Measurements from ENCODE around the gene CDH23.

The CDH23 gene

GRCh38 chr10:71530781-71531180 is 134.1 kb downstream of the CDH23 start:
- DNase-seq (ENCODE audit: low read depth) = no peak
- H3K4me3 ChIP-seq (ENCODE audit: low read length) = no peak overlapping the region
- TF ChIP-seq, protein P1, sequence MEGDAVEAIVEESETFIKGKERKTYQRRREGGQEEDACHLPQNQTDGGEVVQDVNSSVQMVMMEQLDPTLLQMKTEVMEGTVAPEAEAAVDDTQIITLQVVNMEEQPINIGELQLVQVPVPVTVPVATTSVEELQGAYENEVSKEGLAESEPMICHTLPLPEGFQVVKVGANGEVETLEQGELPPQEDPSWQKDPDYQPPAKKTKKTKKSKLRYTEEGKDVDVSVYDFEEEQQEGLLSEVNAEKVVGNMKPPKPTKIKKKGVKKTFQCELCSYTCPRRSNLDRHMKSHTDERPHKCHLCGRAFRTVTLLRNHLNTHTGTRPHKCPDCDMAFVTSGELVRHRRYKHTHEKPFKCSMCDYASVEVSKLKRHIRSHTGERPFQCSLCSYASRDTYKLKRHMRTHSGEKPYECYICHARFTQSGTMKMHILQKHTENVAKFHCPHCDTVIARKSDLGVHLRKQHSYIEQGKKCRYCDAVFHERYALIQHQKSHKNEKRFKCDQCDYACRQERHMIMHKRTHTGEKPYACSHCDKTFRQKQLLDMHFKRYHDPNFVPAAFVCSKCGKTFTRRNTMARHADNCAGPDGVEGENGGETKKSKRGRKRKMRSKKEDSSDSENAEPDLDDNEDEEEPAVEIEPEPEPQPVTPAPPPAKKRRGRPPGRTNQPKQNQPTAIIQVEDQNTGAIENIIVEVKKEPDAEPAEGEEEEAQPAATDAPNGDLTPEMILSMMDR (conservative IDR thresholded peaks at IDR 0.05; ENCODE audit: low read depth, low read length) = no peak

DNA sequence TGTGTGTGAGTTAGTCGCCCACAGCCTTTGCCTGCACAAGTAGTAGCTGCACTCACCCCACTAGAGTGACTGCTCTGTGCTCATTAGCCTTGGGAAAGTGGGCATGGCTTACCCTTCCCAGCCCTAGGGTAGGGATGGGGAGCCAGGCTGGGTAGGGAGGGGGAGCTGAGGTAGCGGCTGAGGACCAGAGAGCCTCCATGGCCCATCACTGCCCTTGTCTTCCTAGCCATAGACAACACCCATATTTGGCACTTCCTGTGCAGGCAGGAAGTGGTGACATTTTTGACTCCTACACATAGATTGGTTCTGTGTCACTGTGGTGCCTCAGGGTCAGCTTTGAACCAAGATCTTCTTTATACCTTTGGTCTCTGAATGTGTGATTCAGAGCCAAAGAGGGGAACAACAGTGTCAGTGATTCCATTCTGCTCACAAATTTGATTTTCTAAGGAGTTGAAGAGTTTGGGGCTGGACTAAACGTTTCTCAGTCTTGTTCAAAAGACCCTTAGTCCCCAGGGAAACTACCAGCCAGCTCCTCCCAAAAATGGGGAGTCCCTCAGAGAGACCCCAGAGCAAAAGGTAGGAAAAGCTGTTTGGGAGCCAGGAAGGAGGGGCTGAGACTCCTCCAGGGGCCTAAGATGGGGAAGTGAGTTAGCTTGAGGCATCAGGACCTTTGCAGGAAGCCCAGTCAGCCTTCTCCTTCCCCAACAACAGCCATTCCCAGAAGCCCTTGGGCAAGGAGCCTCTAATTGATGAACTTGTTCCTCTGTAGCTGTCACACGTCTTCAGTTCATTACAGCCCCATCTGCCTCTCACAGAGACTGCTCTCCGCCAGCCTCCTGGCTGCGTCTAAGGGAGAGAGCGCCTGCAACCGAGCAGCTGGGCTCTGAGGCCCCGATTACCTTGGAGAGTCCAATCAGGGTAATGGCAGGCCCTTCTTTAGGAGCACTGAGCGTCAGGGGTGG is 135.0 kb downstream of the CDH23 start:
- H3K4me3 ChIP-seq (ENCODE audit: low read length) = no peak overlapping the region
- TF ChIP-seq, protein P1 (conservative IDR thresholded peaks at IDR 0.05; ENCODE audit: low read depth, low read length) = no peak
- DNase-seq (ENCODE audit: low read depth) = no peak

GRCh38 chr10:71532878-71533277 is 136.2 kb downstream of the CDH23 start:
- H3K4me3 ChIP-seq (ENCODE audit: low read length) = no peak overlapping the region
- DNase-seq (ENCODE audit: low read depth) = no peak
- TF ChIP-seq, protein P1 (conservative IDR thresholded peaks at IDR 0.05; ENCODE audit: low read depth, low read length) = no peak

DNA sequence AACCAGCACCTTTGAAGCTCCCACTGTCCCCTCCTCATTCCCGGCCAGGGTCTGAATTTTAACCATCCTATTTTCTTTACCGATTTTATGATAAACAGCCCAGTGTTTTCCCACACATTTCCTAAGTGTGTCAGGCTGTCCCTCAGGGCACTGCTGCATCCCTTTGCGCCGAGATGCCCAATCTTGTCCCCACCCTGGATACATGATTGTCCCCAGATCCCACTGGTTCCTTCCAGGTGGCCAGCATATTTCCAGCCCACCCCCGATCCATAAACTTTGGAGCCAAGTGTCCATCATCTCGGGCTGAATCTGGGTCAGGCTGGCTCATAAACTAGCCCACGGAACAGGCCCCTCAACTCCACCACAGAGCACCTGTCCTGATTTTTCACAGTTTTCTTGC is 137.2 kb downstream of the CDH23 start:
- no peak for DNase-seq (ENCODE audit: low read depth)
- H3K4me3 ChIP-seq (ENCODE audit: low read length) = no peak overlapping the region
- TF ChIP-seq, protein P1 (conservative IDR thresholded peaks at IDR 0.05; ENCODE audit: low read depth, low read length) = no peak

- no peak overlapping the region for H3K4me3 ChIP-seq (ENCODE audit: low read length)
- TF ChIP-seq, protein P1 (conservative IDR thresholded peaks at IDR 0.05; ENCODE audit: low read depth, low read length) = no peak
- no peak for DNase-seq (ENCODE audit: low read depth)
Measured at GRCh38 chr10:71534568-71535194, 138.0 kb downstream of the CDH23 start.

- DNase-seq (ENCODE audit: low read depth) = no peak
- TF ChIP-seq, protein P1 (conservative IDR thresholded peaks at IDR 0.05; ENCODE audit: low read depth, low read length) = no peak
- no peak overlapping the region for H3K4me3 ChIP-seq (ENCODE audit: low read length)
Measured at GRCh38 chr10:71536332-71536731, 139.6 kb downstream of the CDH23 start.

All from retinal pigment epithelial cell (primary cell).